ENCODE results near the gene RER1. TPM values are rescaled to one million over a fixed set of nuclear protein-coding genes. Genes with fewer than 3 reads are reported as not detected.

RER1 gene
- total and polyA plus RNA-seq, 8 donors = 89.6 to 167 (median 101) TPM

- intact Hi-C loops (cut with DNase I) = no loop called here
- H3K27ac ChIP-seq = no peak overlapping the region
- H3K9me3 ChIP-seq = no peaks in the 10 kb centered on the region
- H3K27me3 ChIP-seq = no peaks in the 10 kb centered on the region
- no peak overlapping the region for H3K4me3 ChIP-seq
- no peaks in the 10 kb centered on the region for H3K4me1 ChIP-seq
- DNase-seq = no peak
- ATAC-seq = no peak
- peaks cover 0 to 85% of the 10 kb centered on the region in 2 donors for H3K36me3 ChIP-seq
- TF ChIP-seq, protein P1, sequence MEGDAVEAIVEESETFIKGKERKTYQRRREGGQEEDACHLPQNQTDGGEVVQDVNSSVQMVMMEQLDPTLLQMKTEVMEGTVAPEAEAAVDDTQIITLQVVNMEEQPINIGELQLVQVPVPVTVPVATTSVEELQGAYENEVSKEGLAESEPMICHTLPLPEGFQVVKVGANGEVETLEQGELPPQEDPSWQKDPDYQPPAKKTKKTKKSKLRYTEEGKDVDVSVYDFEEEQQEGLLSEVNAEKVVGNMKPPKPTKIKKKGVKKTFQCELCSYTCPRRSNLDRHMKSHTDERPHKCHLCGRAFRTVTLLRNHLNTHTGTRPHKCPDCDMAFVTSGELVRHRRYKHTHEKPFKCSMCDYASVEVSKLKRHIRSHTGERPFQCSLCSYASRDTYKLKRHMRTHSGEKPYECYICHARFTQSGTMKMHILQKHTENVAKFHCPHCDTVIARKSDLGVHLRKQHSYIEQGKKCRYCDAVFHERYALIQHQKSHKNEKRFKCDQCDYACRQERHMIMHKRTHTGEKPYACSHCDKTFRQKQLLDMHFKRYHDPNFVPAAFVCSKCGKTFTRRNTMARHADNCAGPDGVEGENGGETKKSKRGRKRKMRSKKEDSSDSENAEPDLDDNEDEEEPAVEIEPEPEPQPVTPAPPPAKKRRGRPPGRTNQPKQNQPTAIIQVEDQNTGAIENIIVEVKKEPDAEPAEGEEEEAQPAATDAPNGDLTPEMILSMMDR (IDR thresholded peaks at IDR 0.05) = no peak
Measured at GRCh38 chr1:2404890-2405511, 13.4 kb downstream of the RER1 start.

GRCh38 chr1:2405588-2406295 lies 14.1 kb downstream of the RER1 start:
- peak in 1 of 4 donors; percentile 59 for DNase-seq
- Histone ChIP-seq H3K36me3 (peaks cover 0 to 78% of the 10 kb centered on the region in 2 donors), H3K9me3 (no peaks in the 10 kb centered on the region), H3K4me1 (no peaks in the 10 kb centered on the region), H3K27me3 (no peaks in the 10 kb centered on the region), H3K4me3 (no peak overlapping the region), H3K27ac (no peak overlapping the region)
- TF ChIP-seq, protein P1 (IDR thresholded peaks at IDR 0.05) = no peak
- ATAC-seq = no peak
- intact Hi-C loops (cut with DNase I) = no loop called here

DNA sequence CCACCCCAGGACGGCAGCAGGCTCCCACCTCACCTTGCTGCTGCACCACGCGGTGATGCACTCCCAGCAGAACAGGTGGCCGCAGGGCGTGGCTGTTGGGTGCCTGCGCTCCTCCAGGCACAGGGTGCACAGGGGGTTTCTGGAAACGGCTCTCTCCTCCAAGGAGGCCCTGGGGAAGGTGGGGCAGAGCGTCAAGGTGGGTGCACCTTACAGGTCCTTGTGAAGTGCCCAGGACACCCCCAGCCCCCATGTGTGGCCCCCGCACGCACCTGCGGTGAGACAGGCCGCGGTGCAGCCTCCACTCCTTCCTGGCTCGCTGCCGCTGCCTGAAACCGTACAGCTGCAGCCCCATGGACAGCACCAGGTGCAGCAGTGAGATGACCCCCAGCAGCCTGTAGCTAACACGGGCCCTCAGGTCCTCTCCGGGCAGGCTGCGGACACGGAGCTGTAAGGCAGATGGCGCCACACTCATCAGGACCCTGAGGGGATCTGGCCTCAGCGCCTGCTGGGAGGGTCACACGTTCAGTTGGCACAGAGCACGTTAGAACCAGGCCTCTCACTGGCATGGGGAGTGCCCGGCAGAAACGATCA lies 14.9 kb downstream of the RER1 start:
- intact Hi-C loops (cut with DNase I) = no loop called here
- H3K27me3 ChIP-seq = no peaks in the 10 kb centered on the region
- H3K4me1 ChIP-seq = peaks cover 1 to 3% of the 10 kb centered on the region in 2 donors
- peaks cover 0 to 73% of the 10 kb centered on the region in 2 donors for H3K36me3 ChIP-seq
- no peak overlapping the region for H3K27ac ChIP-seq
- ATAC-seq (no peak), DNase-seq (peak in 1 of 4 donors; percentile 68)
- H3K4me3 ChIP-seq = no peak overlapping the region
- TF ChIP-seq, protein P1 (IDR thresholded peaks at IDR 0.05) = no peak
- H3K9me3 ChIP-seq = no peaks in the 10 kb centered on the region

GRCh38 chr1:2407166-2407990 lies 15.7 kb downstream of the RER1 start:
- no peak overlapping the region for H3K27ac ChIP-seq
- DNase-seq (peak in 1 of 4 donors; percentile 63), ATAC-seq (no peak)
- H3K9me3 ChIP-seq = no peaks in the 10 kb centered on the region
- TF ChIP-seq, protein P1 (IDR thresholded peaks at IDR 0.05) = no peak
- intact Hi-C loops (cut with DNase I) = no loop called here
- no peaks in the 10 kb centered on the region for H3K27me3 ChIP-seq
- peaks cover 0 to 64% of the 10 kb centered on the region in 2 donors for H3K36me3 ChIP-seq
- H3K4me3 ChIP-seq = no peak overlapping the region
- H3K4me1 ChIP-seq = peaks cover 5 to 8% of the 10 kb centered on the region in 2 donors
